DMS79 treated with DMSO at 0.1 percent for 48 hours (cell line): Measurements from ENCODE around the gene ZNF268.
"Not testable (repeated sequence)": the region's sequence is repeated elsewhere in the genome, so short reads cannot be mapped to it uniquely, and the experiment has no call there.

Experiments used
- DNase-seq: peaks from one replicate; lab custom pipeline; 2025; lab: John Stamatoyannopoulos, UW

Gene ZNF268

DNA sequence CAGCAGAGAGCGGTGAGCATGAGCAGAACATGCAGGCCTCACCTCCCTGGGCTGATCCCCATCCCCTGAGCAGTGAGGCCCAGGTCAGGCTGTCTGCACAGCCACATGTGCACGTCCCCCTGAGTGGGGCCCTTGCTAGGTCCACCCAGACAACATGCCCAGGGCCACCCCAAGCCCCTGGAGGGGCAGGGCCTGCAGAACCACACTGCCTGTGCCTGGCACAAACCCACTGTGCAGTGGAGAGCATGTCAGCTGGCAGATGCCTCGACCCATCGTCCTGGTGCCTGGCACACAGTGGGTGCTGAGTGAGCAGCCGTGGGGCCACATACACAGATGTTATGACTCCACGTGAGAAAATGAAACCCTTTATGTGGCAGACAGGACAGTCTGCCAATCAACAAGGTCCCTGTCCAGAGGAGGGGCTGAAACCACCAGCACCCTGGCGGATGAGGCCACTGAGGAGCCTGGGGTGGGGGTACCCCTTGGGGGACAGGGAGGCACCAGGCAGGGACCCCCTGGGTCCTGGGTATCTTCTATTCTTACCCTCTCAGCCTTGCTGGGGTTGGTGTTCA is 46.1 kb downstream of the ZNF268 start:
- DNase-seq: no peak

DNA sequence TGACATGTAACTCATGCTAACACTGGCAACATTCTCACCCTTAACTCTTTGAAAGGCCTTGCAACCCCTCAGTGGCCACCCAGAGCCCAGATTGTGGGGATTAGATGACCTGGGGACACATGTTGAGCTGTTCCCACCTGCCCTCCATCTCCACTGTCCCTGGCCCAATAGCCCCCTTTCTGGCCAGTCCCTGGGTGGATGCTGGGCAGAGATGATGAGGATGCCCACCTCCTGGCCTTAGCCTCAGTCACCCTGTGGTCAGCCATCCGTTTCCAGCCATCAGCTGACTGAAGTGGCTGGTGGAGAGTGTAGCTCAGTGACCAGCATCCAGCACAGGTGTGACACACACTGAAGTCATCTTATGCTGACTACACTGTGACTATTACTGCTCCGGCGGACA is 49.7 kb downstream of the ZNF268 start:
- DNase-seq: no peak

- no peak for DNase-seq
Measured at GRCh38 chr12:133233006-133233405, 51.7 kb downstream of the ZNF268 start.

- no peak for DNase-seq
Measured at GRCh38 chr12:133233993-133234564, 52.8 kb downstream of the ZNF268 start.

DNA sequence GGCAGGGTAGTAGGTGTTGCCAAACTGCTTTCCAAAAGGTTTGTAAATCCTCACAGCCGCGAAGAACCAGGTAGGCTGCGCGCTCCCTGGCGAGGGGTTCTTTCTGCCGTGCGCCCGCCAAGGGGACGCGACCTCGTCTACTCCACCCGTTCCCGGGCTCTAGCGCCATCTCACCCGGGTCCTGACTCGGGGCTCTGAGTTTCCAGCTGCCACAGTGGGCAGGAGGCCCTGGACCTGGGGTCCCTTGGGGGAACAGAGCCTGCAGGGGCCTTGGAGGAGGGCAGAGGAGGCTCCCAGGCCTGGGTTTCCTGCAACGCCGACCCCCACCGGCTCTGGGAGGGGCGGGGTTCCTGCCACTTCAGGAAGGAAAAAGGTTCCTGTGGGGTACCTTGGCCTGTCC is 53.7 kb downstream of the ZNF268 start:
- no peak for DNase-seq

DNA sequence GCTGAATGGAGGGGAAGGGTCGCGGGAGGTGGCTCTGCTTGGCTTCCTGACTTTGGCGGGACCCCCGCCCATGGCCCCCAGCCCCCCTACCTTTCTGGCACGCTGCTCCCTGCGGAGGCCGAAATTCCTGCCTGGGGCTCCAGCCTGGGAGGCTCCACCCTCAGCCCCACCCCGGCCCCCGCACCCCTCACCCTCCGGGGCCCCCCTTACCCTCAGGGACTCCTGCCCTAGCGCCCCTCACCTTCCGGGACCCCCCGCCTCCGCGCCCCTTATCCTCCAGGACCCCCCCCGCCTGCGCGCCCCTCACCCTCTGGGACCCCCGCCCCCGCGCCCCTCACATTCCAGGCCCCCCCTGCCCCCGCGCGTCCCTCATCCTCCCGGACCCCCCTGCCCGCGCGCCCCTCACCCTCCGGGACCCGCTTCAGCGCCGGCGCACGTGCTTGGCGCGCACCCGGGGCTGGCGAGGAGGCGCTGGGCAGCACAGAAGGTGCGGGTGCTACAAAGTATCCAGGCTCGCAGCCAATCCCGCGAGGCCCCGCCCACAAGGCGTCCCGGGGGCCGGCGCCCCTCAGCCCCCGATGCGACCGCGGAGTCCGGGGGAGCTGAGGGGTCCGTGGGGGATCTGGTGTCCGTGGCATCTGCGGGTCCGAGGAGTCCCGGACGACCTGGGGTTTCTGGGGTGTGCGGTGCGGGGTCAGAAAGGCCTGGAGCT is 54.3 kb downstream of the ZNF268 start, which contains the start of gene ANHX:
Gene ANHX, minus strand, starts transcription at position 477 of the 712 bp plus-strand sequence. CDS start 1,521 bp downstream, outside the sequence.
- DNase-seq: no peak

- DNase-seq: no peak
Measured at GRCh38 chr12:133236144-133236543, 54.8 kb downstream of the ZNF268 start.

GRCh38 chr12:133236556-133236955 is 55.3 kb downstream of the ZNF268 start:
- DNase-seq: no peak

DNA sequence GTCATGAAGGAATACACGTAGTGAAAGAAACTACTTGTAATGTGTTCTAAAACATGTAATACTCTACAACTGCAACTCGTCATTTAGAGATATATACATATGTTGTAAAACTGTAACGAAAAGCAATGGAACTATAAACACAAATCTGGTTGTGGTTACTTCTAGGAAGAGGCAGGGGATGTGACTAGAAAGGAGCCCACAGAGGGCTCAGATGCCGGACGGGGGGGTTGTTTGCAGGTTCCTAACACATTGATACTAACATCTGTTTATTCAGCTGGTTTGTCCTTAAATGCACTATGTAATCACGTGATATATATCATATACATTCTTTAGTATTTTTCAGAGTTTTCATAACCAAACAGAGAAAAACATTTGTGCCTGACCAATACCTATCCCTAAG is 70.4 kb downstream of the ZNF268 start:
- no peak for DNase-seq

GRCh38 chr12:133255833-133256232 is 74.5 kb downstream of the ZNF268 start:
- not testable (repeated sequence) for DNase-seq

GRCh38 chr12:133256321-133256720 is 75.0 kb downstream of the ZNF268 start:
- no peak for DNase-seq

- DNase-seq: no peak
Measured at GRCh38 chr12:133264173-133264572, 82.9 kb downstream of the ZNF268 start.
